ENCODE data around the gene WDR75. TPM values are rescaled to one million over a fixed set of nuclear protein-coding genes. Genes with fewer than 3 reads are reported as not detected.
A peak's percentile ranks its signal among the peaks of the same experiment; 100 is the strongest.
"Not testable (repeated sequence)": the region's sequence is repeated elsewhere in the genome, so short reads cannot be mapped to it uniquely, and the experiment has no call there.

WDR75 gene
- total and polyA plus RNA-seq, 9 of the 15 experiments (the other 6 are each of a cell fraction or from before 2014, with no cell fraction given) = 50.9 to 111 (median 76.4) TPM

DNA sequence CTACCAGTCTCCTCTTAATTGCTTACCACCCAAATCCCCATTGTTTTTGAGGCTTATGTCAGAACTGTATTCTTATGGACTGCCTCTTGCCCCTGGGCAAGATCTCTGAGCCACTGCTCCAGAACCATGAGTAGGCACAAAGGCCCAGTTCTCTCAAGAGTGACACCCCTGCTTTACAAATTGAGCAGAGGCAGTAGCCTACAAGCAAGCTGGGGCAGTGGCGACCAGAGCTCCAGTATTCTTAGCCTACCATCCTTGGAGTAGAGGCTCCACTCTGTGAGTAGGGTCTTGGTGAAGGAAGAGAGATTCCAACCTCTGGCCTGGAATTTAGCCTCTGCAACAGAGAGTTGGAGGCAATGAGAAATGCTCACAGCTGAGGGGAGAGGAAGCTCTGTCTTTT is 36.5 kb downstream of the WDR75 start:
- Histone ChIP-seq H3K9me3 (replicated peaks; ENCODE audit: control insufficient read depth, insufficient read depth, low read depth, low read length) (no peaks in the 10 kb centered on the region), H3K4me3 (no peak overlapping the region), H4K20me1 (replicated peaks; ENCODE audit: control insufficient read depth, insufficient read depth, low read length) (no peaks in the 10 kb centered on the region), H3K9ac (ENCODE audit: insufficient read depth in 1 of 2, low read depth in 2 of 2, low read length in 2 of 2) (no peak overlapping the region), H2AFZ (ENCODE audit: low read depth, low read length) (no peak overlapping the region), H3K36me3 (ENCODE audit: control insufficient read depth, insufficient read depth, low read length) (peaks cover 37% of the 10 kb centered on the region; the same call in 2 of the 3 replicates), H3K9me1 (ENCODE audit: control insufficient read depth, insufficient read depth, low read length) (no peaks in the 10 kb centered on the region), H3K4me1 (replicated peaks in 1 of 2; ENCODE audit: control insufficient read depth in 2 of 2, insufficient read depth in 2 of 2, low read length in 2 of 2) (no peaks in the 10 kb centered on the region), H3K4me2 (ENCODE audit: insufficient read depth, low read length) (no peak overlapping the region), H3K79me2 (ENCODE audit: control insufficient read depth, insufficient read depth, low read length) (no peaks in the 10 kb centered on the region), H3K27me3 (ENCODE audit: control insufficient read depth in 2 of 2, insufficient read depth in 2 of 2, low read length in 2 of 2) (no peaks in the 10 kb centered on the region), H3K27ac (ENCODE audit: extremely low read depth, low read depth, low read length) (no peak overlapping the region)
- BruUV-seq (replicated peaks) = no TSS peak
- WGBS (ENCODE audit: insufficient coverage, low coverage, missing lambda C conversion rate) = no CpG with 5 or more reads among the region's 1 CpG
- POLR2A ChIA-PET = interaction anchor here (0.7 kb wide), 1 partner anchor 31 kb away, joined by 3 read pairs; no protein-coding TSS in a partner anchor
- intact Hi-C loops (cut with micrococcal nuclease) = no loop called here
- peak; percentile 43 for ATAC-seq
- no peak for TF ChIP-seq C11orf30 (IDR thresholded peaks at IDR 0.05; ENCODE audit: low read depth)
- TF ChIP-seq, protein P1, sequence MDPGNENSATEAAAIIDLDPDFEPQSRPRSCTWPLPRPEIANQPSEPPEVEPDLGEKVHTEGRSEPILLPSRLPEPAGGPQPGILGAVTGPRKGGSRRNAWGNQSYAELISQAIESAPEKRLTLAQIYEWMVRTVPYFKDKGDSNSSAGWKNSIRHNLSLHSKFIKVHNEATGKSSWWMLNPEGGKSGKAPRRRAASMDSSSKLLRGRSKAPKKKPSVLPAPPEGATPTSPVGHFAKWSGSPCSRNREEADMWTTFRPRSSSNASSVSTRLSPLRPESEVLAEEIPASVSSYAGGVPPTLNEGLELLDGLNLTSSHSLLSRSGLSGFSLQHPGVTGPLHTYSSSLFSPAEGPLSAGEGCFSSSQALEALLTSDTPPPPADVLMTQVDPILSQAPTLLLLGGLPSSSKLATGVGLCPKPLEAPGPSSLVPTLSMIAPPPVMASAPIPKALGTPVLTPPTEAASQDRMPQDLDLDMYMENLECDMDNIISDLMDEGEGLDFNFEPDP (CRISPR knock-in tag; IDR thresholded peaks at IDR 0.05) = no peak
- no peak for FAIRE-seq
- CTCF ChIA-PET (ENCODE audit: low intra/inter-chr PET ratio) = no interaction called here
- DNase-seq (ENCODE audit: extremely low read depth in 1 of 4, low spot score in 3 of 4) = no peak
- in situ Hi-C loops (cut with MboI) = loop anchor here (25.0 kb wide), 1 partner anchor 585 kb away; the partner anchor contains the start of gene MSTN

DNA sequence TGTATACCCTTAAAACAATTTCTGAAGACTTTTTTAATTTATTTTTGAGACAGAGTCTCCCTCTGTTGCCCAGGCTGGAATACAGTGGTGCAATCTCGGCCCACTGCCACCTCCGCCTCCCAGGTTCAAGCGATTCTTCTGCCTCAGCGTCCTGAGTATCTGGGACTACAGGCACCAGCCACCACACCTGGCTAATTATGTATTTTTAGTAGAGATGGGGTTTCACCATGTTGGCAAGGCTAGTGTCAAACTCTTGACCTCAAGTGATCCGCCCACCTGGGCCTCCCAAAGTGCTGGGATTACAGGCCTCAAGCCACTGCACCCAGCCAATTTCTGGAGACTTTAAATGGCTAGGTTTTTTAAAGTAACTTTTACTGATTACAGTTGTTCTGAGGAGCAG is 37.0 kb downstream of the WDR75 start:
- H4K20me1 ChIP-seq (replicated peaks; ENCODE audit: control insufficient read depth, insufficient read depth, low read length); ATAC-seq; intact Hi-C loops (cut with micrococcal nuclease); H3K27ac ChIP-seq (ENCODE audit: extremely low read depth, low read depth, low read length); H3K9ac ChIP-seq (ENCODE audit: insufficient read depth in 1 of 2, low read depth in 2 of 2, low read length in 2 of 2); CTCF ChIA-PET (ENCODE audit: low intra/inter-chr PET ratio); H2AFZ ChIP-seq (ENCODE audit: low read depth, low read length); DNase-seq (ENCODE audit: extremely low read depth in 1 of 4, low spot score in 3 of 4); H3K4me1 ChIP-seq (replicated peaks in 1 of 2; ENCODE audit: control insufficient read depth in 2 of 2, insufficient read depth in 2 of 2, low read length in 2 of 2); H3K9me1 ChIP-seq (ENCODE audit: control insufficient read depth, insufficient read depth, low read length); H3K9me3 ChIP-seq (replicated peaks; ENCODE audit: control insufficient read depth, insufficient read depth, low read depth, low read length); H3K4me2 ChIP-seq (ENCODE audit: insufficient read depth, low read length); BruUV-seq (replicated peaks); POLR2A ChIA-PET; H3K27me3 ChIP-seq (ENCODE audit: control insufficient read depth in 2 of 2, insufficient read depth in 2 of 2, low read length in 2 of 2); H3K4me3 ChIP-seq; FAIRE-seq; H3K79me2 ChIP-seq (ENCODE audit: control insufficient read depth, insufficient read depth, low read length): not testable (repeated sequence)
- in situ Hi-C loops (cut with MboI) = loop anchor here (25.0 kb wide), 1 partner anchor 584 kb away; the partner anchor contains the start of gene MSTN
- 96% methylated on average over 5 of the region's 5 CpGs for WGBS (ENCODE audit: insufficient coverage, low coverage, missing lambda C conversion rate)
- H3K36me3 ChIP-seq (ENCODE audit: control insufficient read depth, insufficient read depth, low read length) = peaks cover 36% of the 10 kb centered on the region; the same call in 2 of the 3 replicates
